ENCODE measurements around the gene MORN4.

MORN4 gene

GRCh38 chr10:97611473-97611872 lies 21.8 kb downstream of the MORN4 start:
- no peak for TF ChIP-seq CTCF (IDR thresholded peaks at IDR 0.05; ENCODE audit: low read depth, low read length)
- no peak for DNase-seq (ENCODE audit: low read depth, low spot score)
- in situ Hi-C loops (cut with HindIII; ENCODE audit: low sequenced_read_pairs): no loop called here
- H3K4me3 ChIP-seq (ENCODE audit: low read depth, low read length): no peak overlapping the region

- DNase-seq (ENCODE audit: low read depth, low spot score): no peak
- TF ChIP-seq CTCF (IDR thresholded peaks at IDR 0.05; ENCODE audit: low read depth, low read length): no peak
- H3K4me3 ChIP-seq (ENCODE audit: low read depth, low read length): no peak overlapping the region
- in situ Hi-C loops (cut with HindIII; ENCODE audit: low sequenced_read_pairs): no loop called here
Measured at GRCh38 chr10:97608991-97609561, 24.2 kb downstream of the MORN4 start.

DNA sequence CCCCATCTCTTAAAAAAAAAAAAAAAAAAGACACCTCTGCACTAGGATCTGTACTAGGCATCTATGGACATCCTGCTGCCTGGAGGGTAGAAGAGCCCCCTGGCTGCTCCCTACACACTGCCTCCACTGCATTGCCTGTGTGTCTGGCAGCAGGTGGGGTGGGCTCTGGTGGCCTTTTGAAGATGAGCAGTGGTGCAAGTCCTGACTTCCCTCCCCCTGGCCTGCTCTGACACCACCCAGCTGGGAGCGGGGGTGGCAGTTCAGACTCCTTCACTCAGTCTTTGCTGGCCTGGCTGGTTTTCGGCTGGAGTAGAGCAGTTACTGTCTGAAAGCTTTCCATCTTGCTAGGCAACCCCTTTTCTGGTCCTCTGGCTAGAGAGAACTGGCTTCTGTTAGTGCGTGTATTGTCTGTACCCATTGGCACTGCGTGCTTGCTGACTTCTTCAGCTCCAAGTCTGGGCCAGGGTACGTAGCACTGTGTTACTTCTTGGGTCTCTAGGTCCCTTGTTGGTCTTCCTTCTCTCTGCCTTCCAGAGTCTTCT lies 26.1 kb downstream of the MORN4 start:
- no peak for DNase-seq (ENCODE audit: low read depth, low spot score)
- in situ Hi-C loops (cut with HindIII; ENCODE audit: low sequenced_read_pairs): no loop called here
- H3K4me3 ChIP-seq (ENCODE audit: low read depth, low read length): no peak overlapping the region
- TF ChIP-seq CTCF (IDR thresholded peaks at IDR 0.05; ENCODE audit: low read depth, low read length): no peak

GRCh38 chr10:97601268-97602215 lies 31.8 kb downstream of the MORN4 start:
- in situ Hi-C loops (cut with HindIII; ENCODE audit: low sequenced_read_pairs): no loop called here

GRCh38 chr10:97600616-97601015 lies 32.7 kb downstream of the MORN4 start:
- DNase-seq (ENCODE audit: low read depth, low spot score): no peak
- no peak overlapping the region for H3K4me3 ChIP-seq (ENCODE audit: low read depth, low read length)
- in situ Hi-C loops (cut with HindIII; ENCODE audit: low sequenced_read_pairs): no loop called here
- no peak for TF ChIP-seq CTCF (IDR thresholded peaks at IDR 0.05; ENCODE audit: low read depth, low read length)

More at GRCh38 chr10:97601268-97602215, 31.8 kb downstream of the MORN4 start:
- no peak overlapping the region for H3K4me3 ChIP-seq (ENCODE audit: low read depth, low read length)
- no peak for DNase-seq (ENCODE audit: low read depth, low spot score)
- no peak for TF ChIP-seq CTCF (IDR thresholded peaks at IDR 0.05; ENCODE audit: low read depth, low read length)

GRCh38 chr10:97599272-97599619 lies 34.1 kb downstream of the MORN4 start:
- in situ Hi-C loops (cut with HindIII; ENCODE audit: low sequenced_read_pairs): no loop called here
- no peak for DNase-seq (ENCODE audit: low read depth, low spot score)
- no peak for TF ChIP-seq CTCF (IDR thresholded peaks at IDR 0.05; ENCODE audit: low read depth, low read length)
- H3K4me3 ChIP-seq (ENCODE audit: low read depth, low read length): no peak overlapping the region
